Kidney capillary endothelial cell (primary cell): ENCODE results near the gene DEGS2.

ENCODE experiments used
- DNase-seq: peaks from one replicate; pipeline ENCODE4 v3.0.0-alpha.2; 2018; ENCODE audit warnings: low spot score

The DEGS2 gene

GRCh38 chr14:100131181-100131580, 28.3 kb downstream of the DEGS2 start:
- no peak for DNase-seq

GRCh38 chr14:100130521-100130920, 28.9 kb downstream of the DEGS2 start:
- no peak for DNase-seq

- DNase-seq = no peak
Observed at GRCh38 chr14:100129161-100129589, 30.3 kb downstream of the DEGS2 start.

GRCh38 chr14:100128688-100129087, 30.8 kb downstream of the DEGS2 start:
- no peak for DNase-seq

- DNase-seq = no peak
Observed at GRCh38 chr14:100127853-100128455, 31.5 kb downstream of the DEGS2 start.

GRCh38 chr14:100126401-100126800, 33.0 kb downstream of the DEGS2 start:
- DNase-seq = no peak

GRCh38 chr14:100124551-100125088, 34.8 kb downstream of the DEGS2 start:
- no peak for DNase-seq

- no peak for DNase-seq
Observed at GRCh38 chr14:100123618-100124017, 35.8 kb downstream of the DEGS2 start.

- no peak for DNase-seq
Observed at GRCh38 chr14:100122481-100123223, 36.8 kb downstream of the DEGS2 start.

- DNase-seq = no peak
Observed at GRCh38 chr14:100121643-100122480, 37.6 kb downstream of the DEGS2 start.

GRCh38 chr14:100120522-100121269, 38.7 kb downstream of the DEGS2 start:
- DNase-seq = no peak

GRCh38 chr14:100119251-100119650, 40.2 kb downstream of the DEGS2 start:
- no peak for DNase-seq

- no peak for DNase-seq
Observed at GRCh38 chr14:100118396-100119011, 40.9 kb downstream of the DEGS2 start.

- no peak for DNase-seq
Observed at GRCh38 chr14:100117633-100118395, 41.6 kb downstream of the DEGS2 start.

- DNase-seq = no peak
Observed at GRCh38 chr14:100117026-100117425, 42.4 kb downstream of the DEGS2 start.

GRCh38 chr14:100116134-100116533, 43.3 kb downstream of the DEGS2 start:
- DNase-seq = no peak

- no peak for DNase-seq
Observed at GRCh38 chr14:100115726-100116125, 43.7 kb downstream of the DEGS2 start.

GRCh38 chr14:100115236-100115635, 44.2 kb downstream of the DEGS2 start:
- no peak for DNase-seq

- DNase-seq = no peak
Observed at GRCh38 chr14:100114109-100114765, 45.2 kb downstream of the DEGS2 start.
